ENCODE data around the gene NKX1-2. TPM values are rescaled to one million over a fixed set of nuclear protein-coding genes. Genes with fewer than 3 reads are reported as not detected.
A peak's percentile ranks its signal among the peaks of the same experiment; 100 is the strongest.

NKX1-2 gene
- total RNA-seq, 1 donor from 2014 or later: 0.77 TPM

DNA sequence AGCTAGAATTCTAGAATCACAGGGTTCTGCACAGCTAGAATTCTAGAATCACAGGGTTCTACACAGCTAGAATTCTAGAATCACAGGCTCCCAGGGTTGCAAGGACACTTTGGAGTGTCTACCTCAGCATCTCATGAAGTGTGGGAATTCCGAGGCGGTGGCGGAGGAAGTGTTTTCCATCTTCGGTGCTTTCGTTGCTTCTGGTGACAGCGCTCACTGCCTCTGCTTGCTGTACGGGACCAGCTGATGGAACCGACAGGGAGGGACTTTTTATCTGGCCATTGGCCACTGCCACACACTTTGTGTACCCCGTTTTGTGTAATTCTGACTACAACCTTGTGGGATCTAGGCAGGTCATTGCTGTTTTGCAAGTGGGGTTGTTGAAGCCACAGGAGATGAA lies 41.3 kb upstream of the NKX1-2 start:
- DNase-seq (ENCODE audit: low spot score): no peak
- H3K9me3 Mint-ChIP-seq (ENCODE audit: unreplicated experiment): no peaks in the 10 kb centered on the region
- no peak overlapping the region for H3K4me3 Mint-ChIP-seq (ENCODE audit: unreplicated experiment)
- TF ChIP-seq, protein P1, sequence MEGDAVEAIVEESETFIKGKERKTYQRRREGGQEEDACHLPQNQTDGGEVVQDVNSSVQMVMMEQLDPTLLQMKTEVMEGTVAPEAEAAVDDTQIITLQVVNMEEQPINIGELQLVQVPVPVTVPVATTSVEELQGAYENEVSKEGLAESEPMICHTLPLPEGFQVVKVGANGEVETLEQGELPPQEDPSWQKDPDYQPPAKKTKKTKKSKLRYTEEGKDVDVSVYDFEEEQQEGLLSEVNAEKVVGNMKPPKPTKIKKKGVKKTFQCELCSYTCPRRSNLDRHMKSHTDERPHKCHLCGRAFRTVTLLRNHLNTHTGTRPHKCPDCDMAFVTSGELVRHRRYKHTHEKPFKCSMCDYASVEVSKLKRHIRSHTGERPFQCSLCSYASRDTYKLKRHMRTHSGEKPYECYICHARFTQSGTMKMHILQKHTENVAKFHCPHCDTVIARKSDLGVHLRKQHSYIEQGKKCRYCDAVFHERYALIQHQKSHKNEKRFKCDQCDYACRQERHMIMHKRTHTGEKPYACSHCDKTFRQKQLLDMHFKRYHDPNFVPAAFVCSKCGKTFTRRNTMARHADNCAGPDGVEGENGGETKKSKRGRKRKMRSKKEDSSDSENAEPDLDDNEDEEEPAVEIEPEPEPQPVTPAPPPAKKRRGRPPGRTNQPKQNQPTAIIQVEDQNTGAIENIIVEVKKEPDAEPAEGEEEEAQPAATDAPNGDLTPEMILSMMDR (IDR thresholded peaks at IDR 0.05; ENCODE audit: unreplicated experiment): no peak
- H3K27me3 Mint-ChIP-seq (ENCODE audit: unreplicated experiment): peaks cover 2% of the 10 kb centered on the region
- peaks cover 6% of the 10 kb centered on the region for H3K4me1 Mint-ChIP-seq (ENCODE audit: unreplicated experiment)
- H3K27ac Mint-ChIP-seq (ENCODE audit: unreplicated experiment): no peak overlapping the region
- H3K36me3 Mint-ChIP-seq (ENCODE audit: low read depth, unreplicated experiment): no peaks in the 10 kb centered on the region

DNA sequence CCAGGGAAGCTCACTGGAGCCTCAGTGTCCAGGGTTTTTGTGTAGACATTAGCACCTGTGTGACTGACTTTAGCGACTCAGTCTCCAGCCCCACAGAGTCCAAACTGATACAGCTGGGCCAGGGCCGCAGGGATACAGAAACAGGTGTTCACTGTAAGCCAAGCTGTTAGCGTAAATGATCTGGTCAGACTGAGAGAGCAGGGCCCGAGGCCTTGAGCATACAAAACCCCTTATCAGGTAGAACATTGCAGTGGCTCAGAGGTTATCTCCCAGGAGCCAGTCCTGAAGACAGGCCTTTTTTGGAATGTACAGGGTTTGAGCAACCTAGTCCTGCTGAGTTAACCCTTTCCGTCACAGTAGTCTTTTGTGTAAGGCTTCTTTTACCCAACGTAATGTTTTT lies 36.8 kb upstream of the NKX1-2 start:
- Mint-ChIP-seq H3K36me3 (ENCODE audit: low read depth, unreplicated experiment) (no peaks in the 10 kb centered on the region), H3K9me3 (ENCODE audit: unreplicated experiment) (no peaks in the 10 kb centered on the region), H3K27ac (ENCODE audit: unreplicated experiment) (no peak overlapping the region), H3K27me3 (ENCODE audit: unreplicated experiment) (peaks cover 2% of the 10 kb centered on the region), H3K4me1 (ENCODE audit: unreplicated experiment) (peaks cover 3% of the 10 kb centered on the region), H3K4me3 (ENCODE audit: unreplicated experiment) (peak overlapping the region; percentile 25)
- no peak for DNase-seq (ENCODE audit: low spot score)
- TF ChIP-seq, protein P1 (IDR thresholded peaks at IDR 0.05; ENCODE audit: unreplicated experiment): no peak

DNA sequence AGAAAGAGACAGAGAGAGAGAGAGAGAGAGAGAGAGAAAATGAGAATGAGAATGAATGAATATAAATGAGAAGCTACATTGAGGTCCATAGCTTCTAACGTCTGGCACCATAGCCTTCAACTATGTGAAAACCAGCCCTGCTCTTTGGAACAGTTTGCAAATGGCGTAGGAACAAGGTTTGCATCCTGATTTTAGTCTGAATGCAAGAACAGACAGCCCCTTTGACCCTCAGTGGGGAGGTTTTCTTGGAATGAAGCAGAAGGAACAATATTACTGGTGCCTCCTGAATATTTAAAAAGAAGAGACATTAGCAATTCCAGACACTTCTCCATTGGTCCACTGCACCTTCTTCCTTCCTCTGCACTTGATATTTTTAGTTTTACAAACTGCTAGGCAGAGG lies 34.8 kb upstream of the NKX1-2 start:
- no peak overlapping the region for H3K27ac Mint-ChIP-seq (ENCODE audit: unreplicated experiment)
- peaks cover 4% of the 10 kb centered on the region for H3K27me3 Mint-ChIP-seq (ENCODE audit: unreplicated experiment)
- H3K4me3 Mint-ChIP-seq (ENCODE audit: unreplicated experiment): no peak overlapping the region
- DNase-seq (ENCODE audit: low spot score): no peak
- peaks cover 6% of the 10 kb centered on the region for H3K4me1 Mint-ChIP-seq (ENCODE audit: unreplicated experiment)
- no peaks in the 10 kb centered on the region for H3K9me3 Mint-ChIP-seq (ENCODE audit: unreplicated experiment)
- no peaks in the 10 kb centered on the region for H3K36me3 Mint-ChIP-seq (ENCODE audit: low read depth, unreplicated experiment)
- TF ChIP-seq, protein P1 (IDR thresholded peaks at IDR 0.05; ENCODE audit: unreplicated experiment): no peak

DNA sequence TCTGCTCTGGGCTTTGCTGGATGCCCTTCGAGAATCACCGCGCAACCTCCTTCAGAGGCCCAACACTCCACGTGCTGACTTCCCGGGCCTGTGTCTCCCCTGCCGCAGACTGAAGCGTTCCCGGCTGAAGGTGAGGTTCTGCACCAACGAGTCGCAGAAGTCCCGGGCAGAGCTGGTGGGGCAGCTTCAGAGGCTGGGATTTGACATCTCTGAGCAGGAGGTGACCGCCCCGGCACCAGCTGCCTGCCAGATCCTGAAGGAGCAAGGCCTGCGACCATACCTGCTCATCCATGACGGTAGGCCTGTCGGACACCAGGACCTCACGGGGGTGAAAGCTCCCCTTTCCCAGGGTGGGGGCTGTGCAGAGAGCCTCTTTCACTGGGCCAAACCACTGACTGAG lies 34.2 kb upstream of the NKX1-2 start:
- no peak overlapping the region for H3K4me3 Mint-ChIP-seq (ENCODE audit: unreplicated experiment)
- peaks cover 6% of the 10 kb centered on the region for H3K4me1 Mint-ChIP-seq (ENCODE audit: unreplicated experiment)
- H3K27me3 Mint-ChIP-seq (ENCODE audit: unreplicated experiment): peaks cover 7% of the 10 kb centered on the region
- H3K9me3 Mint-ChIP-seq (ENCODE audit: unreplicated experiment): no peaks in the 10 kb centered on the region
- no peaks in the 10 kb centered on the region for H3K36me3 Mint-ChIP-seq (ENCODE audit: low read depth, unreplicated experiment)
- H3K27ac Mint-ChIP-seq (ENCODE audit: unreplicated experiment): no peak overlapping the region
- TF ChIP-seq, protein P1 (IDR thresholded peaks at IDR 0.05; ENCODE audit: unreplicated experiment): no peak
- DNase-seq (ENCODE audit: low spot score): no peak

DNA sequence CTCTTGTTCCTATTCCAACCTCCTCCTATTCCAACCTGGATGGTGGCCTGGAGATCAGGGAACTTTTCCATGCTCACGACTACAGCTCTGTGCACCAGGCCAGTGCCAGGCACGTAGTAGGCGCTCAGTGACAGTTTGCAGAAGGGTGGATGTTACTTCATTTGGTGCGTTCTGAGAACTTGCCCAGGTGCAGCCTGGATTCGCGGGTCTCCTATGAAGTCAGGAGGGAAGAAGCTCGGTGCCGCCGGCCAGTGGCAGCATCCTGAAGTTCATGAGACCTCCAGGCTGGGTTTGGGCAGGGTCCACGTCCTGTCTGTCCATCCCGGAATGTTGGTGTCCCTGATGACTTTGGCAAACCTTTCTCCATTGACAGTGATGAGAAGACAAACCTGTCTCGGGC lies 33.0 kb upstream of the NKX1-2 start:
- Mint-ChIP-seq H3K9me3 (ENCODE audit: unreplicated experiment) (no peaks in the 10 kb centered on the region), H3K4me1 (ENCODE audit: unreplicated experiment) (peaks cover 6% of the 10 kb centered on the region), H3K36me3 (ENCODE audit: low read depth, unreplicated experiment) (no peaks in the 10 kb centered on the region), H3K27me3 (ENCODE audit: unreplicated experiment) (peaks cover 7% of the 10 kb centered on the region), H3K27ac (ENCODE audit: unreplicated experiment) (no peak overlapping the region), H3K4me3 (ENCODE audit: unreplicated experiment) (no peak overlapping the region)
- DNase-seq (ENCODE audit: low spot score): no peak
- TF ChIP-seq, protein P1 (IDR thresholded peaks at IDR 0.05; ENCODE audit: unreplicated experiment): no peak
